Astrocyte (in vitro differentiated cells and primary cell): Measurements from ENCODE around the gene EIF4E1B. TPM values are rescaled to one million over a fixed set of nuclear protein-coding genes. Genes with fewer than 3 reads are reported as not detected.

Experiments
- DNase-seq: peaks from one replicate; pipeline ENCODE4 v3.0.0-alpha.2; 2010; ENCODE audit warnings: low read depth
- FAIRE-seq: peaks from 2 replicates; lab custom pipeline; 2011; peaks lifted over from hg19 to GRCh38; lab: Jason Lieb, UNC
- H2AFZ ChIP-seq: 2 replicates; pipeline ENCODE4 v1.6.0; 2012; ENCODE audit warnings: low read depth, low read length, inconsistent platforms
- H3K27ac ChIP-seq: 2 replicates; pipeline ENCODE4 v1.5.1; 2011; ENCODE audit warnings: low read depth, low read length, inconsistent platforms
- H3K27me3 ChIP-seq: 2 replicates; pipeline ENCODE4 v1.6.0; 2011; ENCODE audit warnings: low read length, inconsistent platforms; ENCODE audit not compliant: insufficient read depth
- H3K36me3 ChIP-seq: 2 replicates; pipeline ENCODE4 v1.5.1; 2011; ENCODE audit warnings: low read length, inconsistent platforms; ENCODE audit not compliant: insufficient read depth
- H3K4me1 ChIP-seq: 2 replicates; pipeline ENCODE4 v1.5.1; 2011; ENCODE audit warnings: low read length, inconsistent platforms; ENCODE audit not compliant: insufficient read depth
- H3K4me2 ChIP-seq: 2 replicates; pipeline ENCODE4 v1.6.0; 2012; ENCODE audit warnings: low read length, inconsistent platforms
- H3K4me3 ChIP-seq: 2 replicates; pipeline ENCODE4 v1.5.1; 2011; ENCODE audit warnings: low read depth, mild to moderate bottlenecking, low read length, inconsistent platforms; ENCODE audit not compliant: insufficient read depth
- H3K79me2 ChIP-seq: 2 replicates; pipeline ENCODE4 v1.6.0; 2012; ENCODE audit warnings: mild to moderate bottlenecking, low read length, inconsistent platforms; ENCODE audit not compliant: insufficient read depth
- H3K9ac ChIP-seq: 2 replicates; pipeline ENCODE4 v1.6.0; 2012; ENCODE audit warnings: mild to moderate bottlenecking, low read length, inconsistent platforms
- H3K9me3 ChIP-seq: 2 replicates; pipeline ENCODE4 v1.5.1; 2012; ENCODE audit warnings: low read depth, mild to moderate bottlenecking, low read length, inconsistent platforms; ENCODE audit not compliant: insufficient read depth
- H4K20me1 ChIP-seq: 2 replicates; pipeline ENCODE4 v1.6.0; 2012; ENCODE audit warnings: low read length, inconsistent platforms; ENCODE audit not compliant: insufficient read depth
- H3K27ac Mint-ChIP-seq: one replicate; pipeline ENCODE4 v1.8.0; 2021; ENCODE audit warnings: mild to moderate bottlenecking, mixed read lengths; ENCODE audit not compliant: unreplicated experiment
- H3K27me3 Mint-ChIP-seq: one replicate; pipeline ENCODE4 v1.8.0; 2021; ENCODE audit warnings: low read depth, mixed read lengths; ENCODE audit not compliant: unreplicated experiment
- H3K36me3 Mint-ChIP-seq: one replicate; pipeline ENCODE4 v1.8.0; 2021; ENCODE audit warnings: low read depth, mixed read lengths; ENCODE audit not compliant: unreplicated experiment
- H3K4me1 Mint-ChIP-seq: one replicate; pipeline ENCODE4 v1.8.0; 2021; ENCODE audit warnings: low read depth, mixed read lengths; ENCODE audit not compliant: unreplicated experiment
- H3K4me3 Mint-ChIP-seq: one replicate; pipeline ENCODE4 v1.8.0; 2021; ENCODE audit warnings: mild to moderate bottlenecking, moderate library complexity, mixed read lengths; ENCODE audit not compliant: unreplicated experiment
- H3K9me3 Mint-ChIP-seq: one replicate; pipeline ENCODE4 v1.8.0; 2021; ENCODE audit warnings: mild to moderate bottlenecking, mixed read lengths; ENCODE audit not compliant: unreplicated experiment
- EZH2 ChIP-seq: IDR thresholded peaks from 2 replicates; pipeline ENCODE4 v1.6.1; 2012; ENCODE audit warnings: mild to moderate bottlenecking, low read length, inconsistent platforms; ENCODE audit not compliant: insufficient read depth
- total RNA-seq: library from RNA; stranded (reverse); gene quantifications from 2 replicates; pipeline ENCODE4 v1.2.1, GENCODE V29; 2021
- TF ChIP-seq, protein P1 (sequence below): IDR thresholded peaks from 2 replicates; pipeline ENCODE4 v1.5.1; 2011; ENCODE audit warnings: low read depth, mild to moderate bottlenecking, inconsistent platforms, low read length, moderate library complexity; ENCODE audit not compliant: insufficient read depth

EIF4E1B gene
- total RNA-seq, 1 donor from 2014 or later = not detected

DNA sequence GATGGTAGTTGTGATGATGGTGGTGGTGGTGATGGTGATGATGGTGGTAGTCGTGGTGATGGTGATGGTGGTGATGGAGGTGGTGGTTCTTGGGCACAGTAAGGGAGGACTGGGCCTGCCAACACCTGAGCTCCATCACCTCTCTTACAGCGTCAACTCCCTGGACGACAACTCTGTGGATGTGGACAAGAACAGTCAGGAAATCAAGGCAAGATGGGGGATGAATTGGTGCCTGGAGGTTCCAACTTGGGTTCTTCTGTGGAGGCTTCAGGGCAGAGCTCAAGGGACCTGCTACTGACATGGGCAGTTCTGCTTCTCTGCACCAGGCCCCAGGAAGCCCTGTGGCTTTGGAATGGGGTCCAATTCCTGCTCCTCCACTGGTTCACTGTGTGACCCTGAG lies 37.9 kb upstream of the EIF4E1B start:
- no peak overlapping the region for H3K27ac Mint-ChIP-seq
- DNase-seq (no peak), FAIRE-seq (no peak)
- no peaks in the 10 kb centered on the region for H3K4me1 Mint-ChIP-seq
- Histone ChIP-seq H3K27me3 (no peaks in the 10 kb centered on the region), H2AFZ (no peak overlapping the region), H3K4me1 (no peaks in the 10 kb centered on the region), H3K36me3 (no peaks in the 10 kb centered on the region), H3K4me3 (no peak overlapping the region), H3K27ac (no peak overlapping the region), H3K79me2 (no peaks in the 10 kb centered on the region), H4K20me1 (no peaks in the 10 kb centered on the region), H3K4me2 (no peak overlapping the region), H3K9ac (no peak overlapping the region), H3K9me3 (peaks cover 5% of the 10 kb centered on the region)
- no peak overlapping the region for H3K4me3 Mint-ChIP-seq
- H3K36me3 Mint-ChIP-seq = peaks cover 4% of the 10 kb centered on the region
- TF ChIP-seq EZH2 = no peak
- TF ChIP-seq, protein P1, sequence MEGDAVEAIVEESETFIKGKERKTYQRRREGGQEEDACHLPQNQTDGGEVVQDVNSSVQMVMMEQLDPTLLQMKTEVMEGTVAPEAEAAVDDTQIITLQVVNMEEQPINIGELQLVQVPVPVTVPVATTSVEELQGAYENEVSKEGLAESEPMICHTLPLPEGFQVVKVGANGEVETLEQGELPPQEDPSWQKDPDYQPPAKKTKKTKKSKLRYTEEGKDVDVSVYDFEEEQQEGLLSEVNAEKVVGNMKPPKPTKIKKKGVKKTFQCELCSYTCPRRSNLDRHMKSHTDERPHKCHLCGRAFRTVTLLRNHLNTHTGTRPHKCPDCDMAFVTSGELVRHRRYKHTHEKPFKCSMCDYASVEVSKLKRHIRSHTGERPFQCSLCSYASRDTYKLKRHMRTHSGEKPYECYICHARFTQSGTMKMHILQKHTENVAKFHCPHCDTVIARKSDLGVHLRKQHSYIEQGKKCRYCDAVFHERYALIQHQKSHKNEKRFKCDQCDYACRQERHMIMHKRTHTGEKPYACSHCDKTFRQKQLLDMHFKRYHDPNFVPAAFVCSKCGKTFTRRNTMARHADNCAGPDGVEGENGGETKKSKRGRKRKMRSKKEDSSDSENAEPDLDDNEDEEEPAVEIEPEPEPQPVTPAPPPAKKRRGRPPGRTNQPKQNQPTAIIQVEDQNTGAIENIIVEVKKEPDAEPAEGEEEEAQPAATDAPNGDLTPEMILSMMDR = no peak
- peaks cover 46% of the 10 kb centered on the region for H3K27me3 Mint-ChIP-seq
- H3K9me3 Mint-ChIP-seq = peaks cover 11% of the 10 kb centered on the region

DNA sequence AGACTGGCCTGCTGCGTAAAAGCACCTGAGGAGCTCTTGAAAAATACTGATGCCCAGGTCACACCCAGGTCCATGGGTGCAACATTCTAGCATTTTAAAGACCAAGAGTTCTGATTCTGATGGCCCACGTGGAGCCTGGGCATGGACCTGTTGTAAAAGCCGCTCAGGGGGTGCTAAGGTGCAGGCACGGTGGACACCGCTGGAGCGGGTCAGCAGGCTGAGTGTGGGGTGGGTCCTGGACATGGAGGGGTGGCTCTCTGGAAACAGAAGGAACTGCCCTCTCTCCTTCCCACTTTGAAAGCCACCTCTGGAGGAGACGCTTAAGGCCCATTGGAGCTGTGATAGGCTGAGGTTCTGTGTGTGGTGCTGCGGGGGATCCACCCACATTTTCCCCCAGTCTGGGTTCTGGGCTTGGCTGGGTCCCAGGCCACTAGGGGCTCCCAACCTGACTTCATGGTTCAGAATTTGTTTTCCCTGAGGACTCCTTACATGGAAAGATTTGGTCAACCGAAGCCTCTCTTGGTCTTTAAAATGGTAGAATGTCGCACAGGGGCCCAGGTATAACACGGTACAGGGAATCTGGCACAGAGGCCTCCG lies 37.1 kb upstream of the EIF4E1B start:
- Histone ChIP-seq H3K4me2 (no peak overlapping the region), H3K9me3 (peaks cover 5% of the 10 kb centered on the region), H3K79me2 (no peaks in the 10 kb centered on the region), H3K4me3 (no peak overlapping the region), H3K27me3 (no peaks in the 10 kb centered on the region), H3K9ac (no peak overlapping the region), H2AFZ (no peak overlapping the region), H3K27ac (no peak overlapping the region), H4K20me1 (no peaks in the 10 kb centered on the region), H3K36me3 (no peaks in the 10 kb centered on the region), H3K4me1 (no peaks in the 10 kb centered on the region)
- FAIRE-seq (no peak), DNase-seq (no peak)
- TF ChIP-seq EZH2 = no peak
- TF ChIP-seq, protein P1 = no peak
- Mint-ChIP-seq H3K4me3 (no peak overlapping the region), H3K27me3 (peaks cover 45% of the 10 kb centered on the region), H3K36me3 (peaks cover 6% of the 10 kb centered on the region), H3K27ac (no peak overlapping the region), H3K4me1 (no peaks in the 10 kb centered on the region), H3K9me3 (peaks cover 10% of the 10 kb centered on the region)

DNA sequence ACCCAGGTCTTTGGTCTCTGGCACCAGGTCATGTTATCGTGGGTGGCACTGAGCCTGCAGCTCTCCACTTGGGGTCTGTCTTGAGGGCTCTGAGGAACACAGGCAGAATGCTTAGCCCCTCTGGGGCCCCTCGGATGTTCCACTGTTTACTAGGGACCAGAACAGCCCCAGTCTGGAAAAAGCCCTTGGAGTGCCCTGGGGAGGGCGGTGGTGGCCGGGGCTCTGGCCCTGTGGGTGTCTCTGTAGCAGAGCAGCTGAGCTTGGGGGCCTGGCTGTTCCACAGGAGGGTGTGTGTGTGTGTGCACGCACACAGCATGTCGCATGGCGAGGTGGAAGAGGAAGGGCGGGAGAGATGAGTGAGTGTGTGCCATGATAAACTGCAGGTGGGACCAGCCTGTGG lies 35.9 kb upstream of the EIF4E1B start:
- no peak overlapping the region for H3K27ac Mint-ChIP-seq
- peaks cover 13% of the 10 kb centered on the region for H3K36me3 Mint-ChIP-seq
- no peaks in the 10 kb centered on the region for H3K36me3 ChIP-seq

More for the DNA sequence above, 35.9 kb upstream of the EIF4E1B start:
- Mint-ChIP-seq H3K27me3 (peaks cover 43% of the 10 kb centered on the region), H3K9me3 (peaks cover 7% of the 10 kb centered on the region), H3K4me1 (peaks cover 1% of the 10 kb centered on the region), H3K4me3 (no peak overlapping the region)
- H3K9me3 ChIP-seq = peaks cover 5% of the 10 kb centered on the region
- no peaks in the 10 kb centered on the region for H3K4me1 ChIP-seq
- H4K20me1 ChIP-seq = no peaks in the 10 kb centered on the region
- no peak overlapping the region for H2AFZ ChIP-seq
- H3K9ac ChIP-seq = no peak overlapping the region
- H3K79me2 ChIP-seq = no peaks in the 10 kb centered on the region
- DNase-seq = no peak
- no peak for FAIRE-seq
- TF ChIP-seq, protein P1 = no peak
- no peak for TF ChIP-seq EZH2
- no peak overlapping the region for H3K4me2 ChIP-seq
- no peaks in the 10 kb centered on the region for H3K27me3 ChIP-seq
- H3K4me3 ChIP-seq = no peak overlapping the region
- H3K27ac ChIP-seq = no peak overlapping the region
